GM23338 (cell line): ENCODE measurements around the gene ATP10D.

Experiments
- CREB1 ChIP-seq: fragments of 250-450 bp; sonication (Bioruptor Pico); IDR thresholded peaks from 2 replicates; pipeline ENCODE4 v1.5.0; 2020; ENCODE audit warnings: low read depth, mild to moderate bottlenecking, moderate library complexity
- CTCF ChIP-seq, 2 experiments: fragments of 200-600 bp in 1 of 2; sonication (generic) in 1 of 2; conservative IDR thresholded peaks; 2 replicates each; pipeline versions ENCODE4 v1.5.1 to v1.6.1; 2016 to 2017; ENCODE audit warnings: antibody characterized with exemption in 2 of 2, low read depth in 2 of 2, mild to moderate bottlenecking in 2 of 2, moderate library complexity in 1 of 2
- ETS1 ChIP-seq: IDR thresholded peaks from 2 replicates; pipeline ENCODE4 v1.6.1; 2016; ENCODE audit warnings: antibody characterized with exemption
- EZH2 ChIP-seq: fragments of 200-600 bp; sonication (generic); IDR thresholded peaks from one replicate; pipeline ENCODE4 v1.8.0; 2017; ENCODE audit warnings: antibody characterized with exemption, mild to moderate bottlenecking, low read depth; ENCODE audit not compliant: unreplicated experiment
- EZH2phosphoT487 ChIP-seq: fragments of 200-600 bp; sonication (generic); IDR thresholded peaks from one replicate; pipeline ENCODE4 v1.8.1; 2018; ENCODE audit warnings: antibody characterized with exemption; ENCODE audit not compliant: unreplicated experiment
- POLR2AphosphoS5 ChIP-seq: IDR thresholded peaks from 2 replicates; pipeline ENCODE4 v1.6.1; 2016; ENCODE audit warnings: antibody characterized with exemption, low read depth
- ZNF331 ChIP-seq: fragments of 250-450 bp; sonication (Bioruptor Pico); IDR thresholded peaks from 2 replicates; pipeline ENCODE4 v1.5.0; 2020; ENCODE audit warnings: low read depth, mild to moderate bottlenecking, moderate library complexity

GRCh38 chr4:47532658-47533057, 47.6 kb downstream of the ATP10D start:
- TF ChIP-seq CTCF (conservative IDR thresholded peaks at IDR 0.05; ENCODE audit: low read depth in 2 of 2) (no peak), EZH2 (no peak), EZH2phosphoT487 (no peak), POLR2AphosphoS5 (no peak), ETS1 (no peak), CREB1 (CRISPR knock-in tag) (no peak), ZNF331 (CRISPR knock-in tag) (no peak)
